Measurements from ENCODE around the gene USP35.

USP35 gene

DNA sequence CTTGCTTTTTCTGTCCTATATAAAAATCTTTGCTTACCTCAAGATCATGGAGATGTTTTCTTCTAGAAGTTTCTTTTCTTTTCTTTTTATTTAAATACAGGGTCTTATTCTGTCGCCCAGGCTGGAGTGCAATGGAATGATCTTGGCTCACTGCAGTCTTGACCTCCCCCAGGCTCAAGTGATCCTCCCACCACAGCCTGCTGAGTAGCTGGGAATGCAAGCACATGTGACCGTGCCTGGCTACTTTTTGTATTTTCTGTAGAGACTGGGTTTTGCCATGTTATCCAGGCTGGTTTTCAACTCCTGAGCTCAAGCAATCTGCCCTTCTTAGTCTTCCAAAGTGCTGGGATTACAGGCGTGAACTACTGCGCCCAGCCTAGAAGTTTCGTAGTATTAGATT lies 45.3 kb downstream of the USP35 start:
- no peak for DNase-seq

DNA sequence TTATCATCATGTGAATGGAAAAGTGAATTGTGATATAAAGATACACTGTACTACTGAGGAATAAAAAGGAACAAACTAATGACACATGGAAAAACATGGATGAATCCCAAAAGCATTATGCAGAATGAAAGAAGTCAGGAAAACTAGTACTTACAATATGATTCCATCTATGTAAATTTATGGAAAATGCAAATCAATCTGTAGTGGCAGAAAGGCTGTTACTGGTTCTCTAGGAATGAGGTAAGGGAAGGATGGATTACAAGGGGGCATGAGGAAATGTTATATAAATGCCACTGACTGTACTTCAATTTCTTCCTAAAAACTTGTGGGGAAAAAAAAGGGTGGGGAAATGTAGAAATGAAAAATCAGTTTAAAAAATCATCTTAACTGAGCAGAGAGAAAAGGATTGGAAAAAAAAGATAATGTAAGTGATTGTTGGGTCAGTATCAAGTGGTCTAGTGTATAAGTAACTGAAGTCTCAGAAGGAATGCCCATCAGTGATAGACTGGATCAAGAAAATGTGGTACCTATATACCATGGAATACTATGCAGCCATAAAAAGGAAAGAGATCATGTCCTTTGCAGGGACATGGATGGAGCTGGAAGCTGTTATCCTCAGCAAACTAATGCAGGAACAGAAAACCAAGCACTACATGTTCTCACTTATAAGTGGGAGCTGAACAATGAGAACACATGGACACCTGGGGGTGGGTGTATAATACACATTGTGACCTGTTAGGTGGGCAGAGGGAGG lies 48.8 kb downstream of the USP35 start:
- DNase-seq = no peak

DNA sequence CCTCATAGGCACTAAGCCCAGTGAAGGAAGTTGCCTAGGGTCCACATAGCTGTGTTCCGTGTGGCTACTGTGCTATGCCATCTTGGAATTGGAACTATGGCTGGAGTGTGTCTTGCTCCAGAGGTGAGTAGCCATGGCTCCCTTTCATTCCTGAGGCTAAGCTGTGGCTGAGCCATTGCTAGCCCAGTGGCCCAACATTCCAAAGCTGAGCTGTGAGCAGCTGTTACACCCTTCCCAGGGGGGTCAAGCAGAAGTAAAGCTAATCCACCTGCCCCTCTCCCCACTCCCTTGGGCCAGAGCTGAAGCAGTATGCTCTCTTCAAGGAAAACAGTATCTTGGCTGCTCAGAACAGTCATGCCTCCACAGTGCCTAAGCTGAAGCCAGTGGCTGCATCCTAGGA lies 51.1 kb downstream of the USP35 start:
- no peak for DNase-seq

DNA sequence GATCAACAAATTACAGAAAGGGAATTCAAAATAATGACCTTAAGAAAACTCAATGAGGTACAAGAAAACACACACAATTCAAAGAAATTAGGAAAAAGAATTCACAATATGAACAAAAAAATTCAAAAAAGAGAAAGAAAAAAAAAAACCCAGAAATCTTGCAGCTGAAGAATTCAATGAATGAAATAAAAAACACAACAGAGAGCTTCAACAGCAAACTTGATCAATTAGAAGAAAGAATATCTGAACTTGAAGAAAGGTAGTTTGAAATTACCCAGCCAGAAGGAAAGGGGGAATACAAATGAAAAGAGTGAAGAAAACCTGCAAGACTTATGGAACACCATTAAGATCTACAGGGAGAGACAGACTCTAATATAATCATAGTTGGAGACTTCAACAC lies 52.8 kb downstream of the USP35 start:
- DNase-seq = no peak

DNA sequence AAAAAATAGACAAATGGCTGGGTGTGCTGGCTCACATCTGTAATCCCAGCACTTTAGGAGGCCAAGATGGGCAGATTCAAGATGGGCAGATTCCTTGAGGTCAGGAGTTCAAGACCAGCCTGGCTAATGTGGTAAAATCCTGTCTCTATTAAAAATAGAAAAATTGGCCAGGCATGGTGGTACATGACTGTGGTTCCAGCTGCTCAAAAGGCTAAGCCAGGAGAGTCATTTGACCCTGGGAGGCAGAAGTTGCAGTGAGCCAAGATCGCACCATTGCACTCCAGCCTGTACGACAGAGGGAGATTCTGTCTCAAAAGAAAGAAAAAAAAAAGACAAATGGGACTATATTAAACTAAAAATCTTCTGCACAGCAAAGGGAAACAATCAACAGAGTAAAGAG lies 55.4 kb downstream of the USP35 start:
- no peak for DNase-seq

DNA sequence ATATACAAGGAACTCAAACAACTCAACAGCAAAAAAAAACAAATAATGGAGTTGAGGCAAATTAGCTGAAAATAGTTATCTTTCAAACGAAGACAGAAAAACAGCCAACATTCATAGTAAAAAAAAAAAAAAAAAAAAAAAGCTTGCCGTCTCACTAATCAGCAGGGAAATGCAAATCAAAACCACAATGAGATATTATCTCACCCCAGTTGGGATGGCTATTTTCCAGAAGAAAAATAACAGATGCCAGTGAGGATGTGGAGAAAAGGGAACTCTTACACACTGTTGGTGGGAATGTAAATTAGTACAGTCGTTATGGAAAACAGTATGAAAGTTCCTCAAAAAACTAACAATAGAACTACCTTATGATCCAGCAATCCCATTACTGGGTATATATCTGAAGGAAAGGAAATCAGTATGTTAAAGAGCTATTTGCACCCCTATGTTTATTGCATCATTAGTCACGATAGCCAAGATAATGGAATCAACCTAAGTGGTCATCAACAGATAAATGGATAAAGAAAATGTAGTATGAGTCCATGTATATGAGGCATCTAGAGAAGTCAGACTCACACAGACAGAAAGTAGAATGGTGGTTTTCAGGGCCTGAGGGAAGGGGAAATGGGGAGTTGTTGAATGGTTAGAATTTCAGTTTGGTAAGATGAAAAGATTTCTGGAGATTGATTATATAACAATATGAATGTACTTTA lies 56.0 kb downstream of the USP35 start:
- no peak for DNase-seq

DNA sequence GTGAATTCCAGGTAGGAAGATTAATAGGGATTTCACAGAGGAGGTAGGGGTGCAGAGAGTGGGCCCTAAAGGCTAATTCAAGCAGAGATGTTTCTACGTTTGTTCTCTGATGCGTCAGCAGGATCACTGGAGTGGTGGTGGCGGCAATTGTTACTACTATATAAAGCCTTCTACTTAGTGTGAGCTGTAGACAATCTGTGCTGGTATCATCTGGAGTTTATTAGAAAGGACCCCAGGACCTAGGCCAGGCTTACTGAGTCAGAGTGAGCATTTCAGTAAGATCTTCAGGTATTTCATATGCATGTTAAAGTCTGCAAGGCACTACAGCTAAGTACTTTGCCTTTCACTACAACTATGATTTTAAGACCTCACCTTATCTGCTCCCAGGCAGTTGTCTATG lies 59.5 kb downstream of the USP35 start:
- DNase-seq = no peak

DNA sequence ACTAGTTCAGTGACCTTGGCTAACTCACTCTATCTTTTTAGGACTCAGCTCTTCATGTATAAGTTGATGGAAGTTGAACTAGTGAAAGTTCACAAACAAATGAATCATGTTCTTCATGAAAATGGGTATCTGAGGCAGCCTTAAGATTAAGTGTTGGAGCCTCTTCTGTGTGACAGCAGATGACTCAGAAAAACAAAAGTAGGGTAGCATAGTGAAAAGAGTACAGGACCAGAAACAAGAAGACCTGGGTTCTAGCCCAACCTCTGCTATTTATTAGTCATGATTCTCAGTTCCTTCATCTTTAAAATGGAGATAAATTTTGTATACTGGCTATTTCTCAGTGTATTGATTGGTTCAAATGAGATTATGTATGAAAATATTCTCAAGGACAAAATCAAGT lies 60.2 kb downstream of the USP35 start:
- DNase-seq = no peak

DNA sequence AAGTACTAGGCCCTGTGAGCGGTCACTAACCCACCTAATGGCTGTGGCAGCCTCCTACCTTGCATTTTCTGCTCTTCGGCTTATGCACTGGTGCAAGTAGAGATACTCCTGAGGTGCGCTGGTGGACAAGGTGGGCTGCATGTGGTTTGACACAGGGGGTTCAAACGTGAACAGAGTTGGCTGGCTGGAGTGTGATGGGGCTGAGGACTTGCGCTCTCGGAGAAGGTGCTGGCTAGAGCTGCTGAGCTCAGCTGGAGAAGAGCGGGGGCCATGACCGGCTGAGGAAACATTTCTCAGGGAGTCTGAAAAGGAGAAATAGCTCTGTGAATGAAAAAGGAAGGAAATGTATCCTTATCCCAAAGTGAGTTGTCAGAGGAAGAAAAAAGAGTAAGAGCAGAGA lies 61.4 kb downstream of the USP35 start:
- DNase-seq = no peak

DNA sequence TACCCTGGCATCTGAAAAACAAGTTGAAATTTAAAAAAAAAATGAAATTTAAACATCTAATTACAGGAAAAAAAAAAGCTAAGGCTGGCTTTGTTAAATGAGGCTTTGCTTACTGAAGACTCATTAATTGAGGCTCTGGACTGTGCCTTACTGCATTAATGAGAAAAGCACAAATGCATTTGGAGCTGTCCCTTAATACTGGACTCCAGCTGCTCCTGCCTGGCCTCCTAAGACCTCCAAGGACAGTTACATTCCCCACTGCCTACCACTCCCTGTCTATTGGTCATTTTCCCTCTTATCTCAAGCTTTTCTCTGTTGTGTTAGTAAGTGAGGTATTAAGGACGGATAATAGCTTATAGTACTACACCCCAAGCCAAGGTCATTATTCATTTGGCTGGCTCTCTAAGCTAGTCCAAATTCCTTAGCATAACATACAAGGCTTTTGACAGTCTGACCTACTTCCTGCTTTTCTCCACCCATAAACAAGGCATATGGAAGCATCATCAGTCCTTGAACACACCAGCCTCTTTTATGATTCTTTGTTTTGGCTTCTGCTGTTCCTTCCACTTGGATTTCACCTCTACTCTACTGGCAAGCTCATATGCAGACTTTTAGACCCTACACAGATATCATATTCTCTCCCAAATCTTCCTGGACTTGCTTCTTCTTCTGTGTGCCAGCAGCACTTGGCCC lies 62.5 kb downstream of the USP35 start:
- DNase-seq = no peak

DNA sequence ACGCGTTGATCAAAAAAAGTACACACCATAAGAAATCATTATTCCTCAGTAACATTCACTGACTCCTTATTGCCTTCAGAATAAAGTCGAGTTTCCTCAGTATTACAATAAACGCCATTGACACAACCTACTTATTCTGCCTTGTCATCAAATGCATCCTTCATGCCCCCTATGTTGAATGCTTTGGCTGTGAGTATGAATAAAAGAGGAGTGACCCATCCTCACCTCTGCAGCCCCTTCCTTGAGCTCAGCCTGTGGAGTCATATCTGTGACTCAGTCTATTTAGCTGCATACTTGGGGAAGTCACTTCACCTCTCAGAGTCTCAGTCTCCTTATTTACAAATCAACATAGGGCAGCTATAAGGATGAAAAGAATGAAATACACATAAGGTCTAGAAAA lies 65.1 kb downstream of the USP35 start:
- DNase-seq = no peak

DNA sequence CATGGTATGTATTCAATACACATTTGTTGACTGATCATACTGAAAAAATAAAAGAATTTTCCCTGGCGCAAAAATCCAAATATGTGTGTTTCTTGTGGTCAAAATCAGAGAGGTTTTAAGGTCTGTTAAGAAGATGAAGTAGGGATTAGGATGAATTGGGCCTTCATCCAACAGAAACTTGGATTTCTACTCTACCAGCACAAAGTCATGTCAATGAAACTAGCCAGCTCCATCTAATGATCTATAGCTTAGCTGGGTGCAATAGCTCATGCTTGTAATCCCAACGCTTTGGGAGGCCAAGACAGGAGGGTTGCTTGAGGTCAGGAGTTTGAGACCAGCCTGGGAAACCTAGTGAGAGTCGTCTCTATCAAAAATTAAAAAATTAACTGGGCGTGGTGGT lies 65.5 kb downstream of the USP35 start:
- no peak for DNase-seq

DNA sequence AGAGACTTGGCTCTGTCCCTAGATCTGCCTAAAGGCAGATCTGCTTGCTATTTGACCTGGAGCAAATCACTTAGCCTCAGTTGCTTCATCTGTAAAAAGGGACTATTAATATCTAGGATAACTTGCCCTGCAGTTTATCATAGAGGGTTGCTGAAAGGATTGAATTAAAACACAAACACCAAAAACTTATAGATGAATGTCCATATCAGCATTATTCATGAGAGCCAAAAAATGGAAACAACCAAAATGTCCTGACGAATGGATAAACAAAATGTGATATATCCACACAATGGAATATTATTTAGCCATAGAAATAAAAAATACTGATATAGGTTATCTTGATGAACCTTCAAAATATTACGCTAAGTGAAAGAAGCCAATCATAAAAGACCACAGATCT lies 67.2 kb downstream of the USP35 start:
- no peak for DNase-seq

DNA sequence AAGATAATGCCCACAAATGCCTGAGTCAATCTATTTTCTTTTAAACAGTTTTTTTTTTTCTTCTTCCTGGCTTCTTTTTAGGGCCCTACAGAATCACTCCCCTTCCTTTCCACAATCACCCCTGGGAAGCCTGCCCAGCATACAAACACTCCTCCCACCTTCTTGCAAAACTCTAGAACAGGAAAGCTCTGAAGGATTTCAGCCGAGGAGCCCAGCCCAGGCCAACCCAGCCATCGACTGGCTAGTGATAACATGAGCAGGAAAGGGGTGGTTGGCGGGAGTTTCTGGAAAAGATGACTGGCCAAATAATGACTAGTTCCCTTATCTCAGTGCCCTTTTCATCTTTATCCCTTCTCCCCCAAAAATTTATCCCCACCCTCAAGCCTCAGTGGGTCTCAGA lies 68.2 kb downstream of the USP35 start:
- no peak for DNase-seq

DNA sequence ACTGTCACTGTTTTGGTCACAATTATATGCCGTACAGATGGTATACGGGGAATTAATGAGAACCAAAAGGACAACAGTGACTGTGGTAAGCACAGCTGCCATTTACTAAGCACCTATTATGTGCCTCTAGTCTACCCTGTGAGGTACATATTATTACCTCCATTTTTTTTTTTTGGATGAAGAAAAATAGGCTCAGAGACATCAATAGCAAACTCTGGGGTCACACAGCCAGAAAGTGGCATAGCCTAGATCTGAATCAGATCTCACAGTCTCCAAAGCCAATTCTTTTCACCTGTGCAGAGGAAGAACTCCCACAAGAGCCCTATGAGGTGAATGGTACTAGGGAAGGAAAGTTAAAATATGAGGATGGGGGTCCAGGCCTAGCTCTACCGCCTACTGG lies 68.9 kb downstream of the USP35 start:
- no peak for DNase-seq

DNA sequence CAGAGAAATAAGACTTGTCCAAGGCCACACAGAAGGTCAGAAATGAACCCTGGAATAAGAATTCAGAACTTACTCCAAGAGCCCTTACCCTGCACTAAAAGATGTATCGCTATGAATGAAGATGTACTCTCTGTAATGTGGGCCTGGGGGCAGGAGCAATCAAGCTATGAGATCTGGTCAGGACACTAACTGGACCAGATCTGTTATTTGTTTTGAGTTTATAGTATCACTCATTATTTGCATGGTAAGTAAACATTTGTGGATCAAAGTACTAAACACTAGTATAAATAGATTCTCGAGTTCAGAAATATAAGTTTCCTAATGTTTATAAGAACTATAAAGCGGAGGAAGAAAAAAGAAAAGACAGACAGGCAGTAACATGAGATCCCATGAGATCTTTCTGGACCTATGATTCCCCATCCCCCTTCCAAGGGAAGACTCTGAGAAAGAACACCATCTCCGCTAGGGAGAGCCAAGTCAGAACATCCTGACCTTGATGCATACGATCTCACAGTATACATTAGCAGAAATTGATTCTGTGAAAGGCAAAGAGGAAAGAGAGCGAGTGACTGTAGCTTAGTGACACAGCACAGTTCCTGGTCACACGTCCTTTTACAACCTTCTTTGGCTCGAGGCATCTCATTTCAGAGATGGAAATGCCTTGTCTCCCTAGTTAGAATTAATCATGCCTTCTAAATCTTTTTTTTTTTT lies 71.2 kb downstream of the USP35 start:
- DNase-seq = no peak

DNA sequence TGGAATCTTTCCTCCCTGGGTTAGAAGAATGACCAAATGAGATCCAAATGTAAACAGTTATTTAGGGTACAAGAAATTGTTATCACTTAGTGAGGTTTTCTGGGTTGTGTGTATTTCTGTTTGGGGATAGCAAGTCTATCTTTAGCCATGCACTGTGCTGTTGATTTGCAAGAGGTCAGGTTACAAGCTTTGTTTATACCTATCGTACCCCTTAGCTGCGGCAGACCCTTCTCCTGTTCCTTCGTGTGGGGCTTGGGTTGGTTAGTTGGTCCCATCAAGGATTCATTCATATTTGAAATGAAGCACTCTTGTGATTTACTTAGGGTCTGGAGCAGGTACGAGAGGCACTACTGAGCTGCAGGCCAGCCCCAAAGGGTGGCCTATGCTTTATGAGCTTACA lies 72.6 kb downstream of the USP35 start:
- no peak for DNase-seq

DNA sequence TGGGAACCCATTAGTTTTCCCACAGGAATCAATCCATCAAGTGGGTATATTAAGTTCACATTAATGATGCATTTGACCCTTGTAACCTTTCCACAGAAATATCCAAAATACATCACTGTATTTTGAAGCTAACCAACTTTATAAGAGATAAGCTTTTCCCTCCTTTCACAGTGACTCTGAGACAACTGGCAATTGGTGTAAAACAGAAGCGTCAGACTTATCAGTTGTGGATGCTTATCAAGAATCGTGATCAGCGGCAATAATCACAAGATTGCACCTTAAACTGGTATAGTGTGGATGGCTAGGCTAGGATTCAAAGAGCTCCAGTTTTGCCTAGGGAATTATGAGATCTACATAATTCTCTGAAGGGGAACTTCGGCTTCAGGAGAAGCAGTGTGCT lies 73.1 kb downstream of the USP35 start:
- no peak for DNase-seq

DNA sequence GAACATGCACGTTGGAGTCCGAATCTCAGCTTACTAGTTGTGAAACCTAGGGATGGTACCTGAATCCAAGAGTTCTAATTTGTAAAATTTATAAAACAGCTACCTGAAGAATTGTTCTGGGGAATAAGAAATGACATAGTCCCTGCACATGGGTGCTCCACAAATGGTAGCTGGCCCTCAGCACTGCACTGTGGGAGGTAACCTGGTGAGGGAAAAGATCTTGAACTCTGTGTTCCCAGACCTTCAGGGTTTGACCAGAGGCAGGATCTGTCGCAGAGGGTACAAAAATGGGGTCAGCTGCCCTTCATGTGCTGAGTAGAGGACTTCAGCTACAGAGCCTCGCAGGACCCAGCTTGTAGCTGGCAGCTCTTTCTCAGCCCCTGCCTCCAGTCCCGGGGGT lies 73.5 kb downstream of the USP35 start:
- DNase-seq = no peak

DNA sequence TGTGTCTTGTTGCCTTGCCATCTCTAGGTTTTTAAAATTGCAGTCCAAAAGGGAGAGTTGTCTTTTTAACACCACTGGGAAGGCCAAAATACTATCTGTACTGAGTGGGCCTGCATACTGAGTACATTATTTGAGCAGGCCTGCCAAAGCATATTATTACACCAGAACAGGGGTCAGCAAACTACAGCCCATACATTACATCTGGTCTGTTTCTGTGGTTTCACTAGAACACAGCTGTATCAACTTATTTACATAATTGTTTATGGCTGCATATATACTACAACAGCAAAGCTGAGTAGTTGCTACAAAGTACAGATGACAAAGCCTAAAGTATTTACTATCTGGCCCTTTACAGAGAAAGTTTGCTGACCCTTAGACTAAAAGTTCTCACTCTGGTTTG lies 74.0 kb downstream of the USP35 start:
- no peak for DNase-seq

All from DMS53 (cell line).